Measurements from ENCODE around the gene ILRUN. TPM values are rescaled to one million over a fixed set of nuclear protein-coding genes. Genes with fewer than 3 reads are reported as not detected.

ILRUN gene
- polyA plus RNA-seq, 3 donors, result 6.2 to 19.3 (median 6.5) TPM

- H3K27ac ChIP-seq (ENCODE audit: low read depth in 1 of 2, low read length in 2 of 2), result no peak overlapping the region
- Mint-ChIP-seq H3K36me3 (peaks cover 0 to 3% of the 10 kb centered on the region in 2 donors), H3K27ac (no peak overlapping the region), H3K4me3 (no peak overlapping the region), H3K9me3 (no peaks in the 10 kb centered on the region), H3K27me3 (ENCODE audit: low read depth in 3 of 3) (no peaks in the 10 kb centered on the region), H3K4me1 (peaks cover 67% of the 10 kb centered on the region)
- H2AFZ ChIP-seq (ENCODE audit: insufficient read depth, low read depth, low read length, poor library complexity, severe bottlenecking), result no peak overlapping the region
- no peak overlapping the region for H3K4me2 ChIP-seq (replicated peaks; ENCODE audit: extremely low read depth, low read length, poor library complexity, severe bottlenecking)
- peaks cover 97% of the 10 kb centered on the region for H3K79me2 ChIP-seq (ENCODE audit: insufficient read depth, low read length)
- no peaks in the 10 kb centered on the region for H3K36me3 ChIP-seq (replicated peaks in 1 of 2; ENCODE audit: control insufficient read depth in 1 of 2, insufficient read depth in 2 of 2, low read length in 2 of 2)
- H4K20me1 ChIP-seq (ENCODE audit: insufficient read depth, low read length), result no peaks in the 10 kb centered on the region
- DNase-seq, result no peak
- intact Hi-C loops (cut with micrococcal nuclease), result no loop called here
- H3K9me3 ChIP-seq (replicated peaks in 1 of 2; ENCODE audit: control insufficient read depth in 1 of 2, insufficient read depth in 1 of 2, low read length in 2 of 2), result no peaks in the 10 kb centered on the region
- H3K4me1 ChIP-seq (ENCODE audit: control insufficient read depth in 1 of 2, insufficient read depth in 2 of 2, low read length in 2 of 2), result peaks cover 59 to 71% of the 10 kb centered on the region in 2 donors
- no peak for TF ChIP-seq CTCF (IDR thresholded peaks at IDR 0.05)
- H3K9ac ChIP-seq (ENCODE audit: insufficient read depth, low read length, poor library complexity, severe bottlenecking), result no peak overlapping the region
- WGBS (ENCODE audit: insufficient coverage), result 100% methylated on average over 1 of the region's 4 CpGs
- H3K27me3 ChIP-seq (ENCODE audit: control insufficient read depth in 2 of 2, insufficient read depth in 2 of 2, low read length in 2 of 2), result no peaks in the 10 kb centered on the region
- H3K4me3 ChIP-seq (replicated peaks in 1 of 3; ENCODE audit: low read depth in 2 of 3, low read length in 3 of 3), result no peak overlapping the region
Measured at GRCh38 chr6:34667481-34668238, 28.9 kb downstream of the ILRUN start.

GRCh38 chr6:34665019-34665418 lies 31.5 kb downstream of the ILRUN start:
- Mint-ChIP-seq H3K27ac (peak overlapping the region; percentile 85 to 96 (median 91)), H3K9me3 (no peaks in the 10 kb centered on the region), H3K4me1 (peaks cover 54% of the 10 kb centered on the region), H3K27me3 (ENCODE audit: low read depth in 3 of 3) (no peaks in the 10 kb centered on the region), H3K36me3 (no peaks in the 10 kb centered on the region), H3K4me3 (peak overlapping the region; percentile 54 to 70)
- H3K27ac ChIP-seq (ENCODE audit: low read depth in 1 of 2, low read length in 2 of 2), result peak overlapping the region; percentile 67 to 86
- H3K9ac ChIP-seq (ENCODE audit: insufficient read depth, low read length, poor library complexity, severe bottlenecking), result peak overlapping the region; percentile 34
- H3K4me1 ChIP-seq (ENCODE audit: control insufficient read depth in 1 of 2, insufficient read depth in 2 of 2, low read length in 2 of 2), result peaks cover 37 to 48% of the 10 kb centered on the region in 2 donors
- no peaks in the 10 kb centered on the region for H3K27me3 ChIP-seq (ENCODE audit: control insufficient read depth in 2 of 2, insufficient read depth in 2 of 2, low read length in 2 of 2)
- peaks cover 95% of the 10 kb centered on the region for H3K79me2 ChIP-seq (ENCODE audit: insufficient read depth, low read length)
- DNase-seq, result no peak
- H4K20me1 ChIP-seq (ENCODE audit: insufficient read depth, low read length), result no peaks in the 10 kb centered on the region
- no peaks in the 10 kb centered on the region for H3K36me3 ChIP-seq (replicated peaks in 1 of 2; ENCODE audit: control insufficient read depth in 1 of 2, insufficient read depth in 2 of 2, low read length in 2 of 2)
- TF ChIP-seq CTCF (IDR thresholded peaks at IDR 0.05), result no peak
- peak overlapping the region in 1 of 3 experiments; percentile 65 for H3K4me3 ChIP-seq (replicated peaks in 1 of 3; ENCODE audit: low read depth in 2 of 3, low read length in 3 of 3)
- WGBS (ENCODE audit: insufficient coverage), result no CpG with 5 or more reads among the region's 4 CpGs
- intact Hi-C loops (cut with micrococcal nuclease), result no loop called here
- no peak overlapping the region for H2AFZ ChIP-seq (ENCODE audit: insufficient read depth, low read depth, low read length, poor library complexity, severe bottlenecking)
- no peaks in the 10 kb centered on the region for H3K9me3 ChIP-seq (replicated peaks in 1 of 2; ENCODE audit: control insufficient read depth in 1 of 2, insufficient read depth in 1 of 2, low read length in 2 of 2)
- peak overlapping the region; percentile 72 for H3K4me2 ChIP-seq (replicated peaks; ENCODE audit: extremely low read depth, low read length, poor library complexity, severe bottlenecking)

All from CD14-positive monocyte (primary cell).